ENCODE results near the gene NDE1.

The NDE1 gene

GRCh38 chr16:15618392-15618791 lies 31.7 kb upstream of the NDE1 start:
- no peak overlapping the region for H3K9ac ChIP-seq (ENCODE audit: low read length)

GRCh38 chr16:15620611-15621195 lies 29.3 kb upstream of the NDE1 start:
- no peak overlapping the region for H3K27ac ChIP-seq (ENCODE audit: low read depth, low read length)
- H3K4me2 ChIP-seq (ENCODE audit: low read depth, low read length, poor library complexity, severe bottlenecking): no peak overlapping the region
- no peaks in the 10 kb centered on the region for H3F3A ChIP-seq (ENCODE audit: insufficient read depth)
- TF ChIP-seq EZH2phosphoT487 (conservative IDR thresholded peaks at IDR 0.05; ENCODE audit: low read length) (no peak), CTCF (IDR thresholded peaks at IDR 0.05; ENCODE audit: insufficient read depth, low read length, poor library complexity, severe bottlenecking) (no peak)
- H3K36me3 ChIP-seq (ENCODE audit: low read length): peaks cover 42% of the 10 kb centered on the region
- no peaks in the 10 kb centered on the region for H3K9me3 ChIP-seq (ENCODE audit: insufficient read depth, low read length)
- H3K9ac ChIP-seq (ENCODE audit: low read length): no peak overlapping the region
- no peaks in the 10 kb centered on the region for H3K9me2 ChIP-seq (replicated peaks; ENCODE audit: insufficient read depth, low read length)
- no peak overlapping the region for H3K4me3 ChIP-seq (ENCODE audit: insufficient read depth, low read length, poor library complexity, severe bottlenecking)
- H4K20me1 ChIP-seq (ENCODE audit: low read depth, low read length): no peaks in the 10 kb centered on the region
- H2AFZ ChIP-seq (ENCODE audit: low read depth, low read length, severe bottlenecking): no peak overlapping the region
- no peaks in the 10 kb centered on the region for H3K79me2 ChIP-seq (ENCODE audit: insufficient read depth, low read length)
- no peaks in the 10 kb centered on the region for H3K27me3 ChIP-seq (ENCODE audit: low read length)

More at GRCh38 chr16:15618392-15618791, 31.7 kb upstream of the NDE1 start:
- no peaks in the 10 kb centered on the region for H3K9me3 ChIP-seq (ENCODE audit: insufficient read depth, low read length)
- no peaks in the 10 kb centered on the region for H4K20me1 ChIP-seq (ENCODE audit: low read depth, low read length)
- no peak overlapping the region for H3K27ac ChIP-seq (ENCODE audit: low read depth, low read length)
- H3K4me3 ChIP-seq (ENCODE audit: insufficient read depth, low read length, poor library complexity, severe bottlenecking): no peak overlapping the region
- H3K79me2 ChIP-seq (ENCODE audit: insufficient read depth, low read length): no peaks in the 10 kb centered on the region
- no peaks in the 10 kb centered on the region for H3K9me2 ChIP-seq (replicated peaks; ENCODE audit: insufficient read depth, low read length)
- no peak overlapping the region for H2AFZ ChIP-seq (ENCODE audit: low read depth, low read length, severe bottlenecking)
- TF ChIP-seq EZH2phosphoT487 (conservative IDR thresholded peaks at IDR 0.05; ENCODE audit: low read length): no peak
- no peak for TF ChIP-seq CTCF (IDR thresholded peaks at IDR 0.05; ENCODE audit: insufficient read depth, low read length, poor library complexity, severe bottlenecking)
- H3K4me2 ChIP-seq (ENCODE audit: low read depth, low read length, poor library complexity, severe bottlenecking): no peak overlapping the region
- peaks cover 27% of the 10 kb centered on the region for H3K36me3 ChIP-seq (ENCODE audit: low read length)
- no peaks in the 10 kb centered on the region for H3K27me3 ChIP-seq (ENCODE audit: low read length)
- H3F3A ChIP-seq (ENCODE audit: insufficient read depth): no peaks in the 10 kb centered on the region

- Histone ChIP-seq H3K9ac (ENCODE audit: low read length) (no peak overlapping the region), H3K36me3 (ENCODE audit: low read length) (peaks cover 45% of the 10 kb centered on the region), H3K9me2 (replicated peaks; ENCODE audit: insufficient read depth, low read length) (no peaks in the 10 kb centered on the region), H3K9me3 (ENCODE audit: insufficient read depth, low read length) (no peaks in the 10 kb centered on the region), H3F3A (ENCODE audit: insufficient read depth) (no peaks in the 10 kb centered on the region), H3K4me2 (ENCODE audit: low read depth, low read length, poor library complexity, severe bottlenecking) (no peak overlapping the region), H3K4me3 (ENCODE audit: insufficient read depth, low read length, poor library complexity, severe bottlenecking) (no peak overlapping the region), H3K27me3 (ENCODE audit: low read length) (no peaks in the 10 kb centered on the region), H3K27ac (ENCODE audit: low read depth, low read length) (no peak overlapping the region), H3K79me2 (ENCODE audit: insufficient read depth, low read length) (no peaks in the 10 kb centered on the region), H2AFZ (ENCODE audit: low read depth, low read length, severe bottlenecking) (no peak overlapping the region), H4K20me1 (ENCODE audit: low read depth, low read length) (no peaks in the 10 kb centered on the region)
- TF ChIP-seq EZH2phosphoT487 (conservative IDR thresholded peaks at IDR 0.05; ENCODE audit: low read length) (no peak), CTCF (IDR thresholded peaks at IDR 0.05; ENCODE audit: insufficient read depth, low read length, poor library complexity, severe bottlenecking) (no peak)
Observed at GRCh38 chr16:15621456-15621855, 28.6 kb upstream of the NDE1 start.
